Right lung (tissue), 5 donors: ENCODE data around the gene FRRS1. TPM values are rescaled to one million over a fixed set of nuclear protein-coding genes. Genes with fewer than 3 reads are reported as not detected.
"Not testable (repeated sequence)": the region's sequence is repeated elsewhere in the genome, so short reads cannot be mapped to it uniquely, and the experiment has no call there.

ENCODE experiments used
- DNase-seq, 2 donors: peaks; one replicate each; pipeline ENCODE4 v3.0.0-alpha.2; 2013
- polyA plus RNA-seq, 5 donors: library from polyadenylated mRNA; unstranded; fragments of 120-200 nt; gene quantifications; one replicate each; pipeline versions ENCODE4 v1.2.1 to v1.2.3, GENCODE V29; 2013; ENCODE audit warnings: inconsistent platforms in 1 of 5, low replicate concordance in 1 of 5; ENCODE audit not compliant: insufficient read length in 5 of 5, insufficient read depth in 1 of 5

FRRS1 gene
- polyA plus RNA-seq, 5 donors: 7.8 to 14.1 (median 11.6) TPM

DNA sequence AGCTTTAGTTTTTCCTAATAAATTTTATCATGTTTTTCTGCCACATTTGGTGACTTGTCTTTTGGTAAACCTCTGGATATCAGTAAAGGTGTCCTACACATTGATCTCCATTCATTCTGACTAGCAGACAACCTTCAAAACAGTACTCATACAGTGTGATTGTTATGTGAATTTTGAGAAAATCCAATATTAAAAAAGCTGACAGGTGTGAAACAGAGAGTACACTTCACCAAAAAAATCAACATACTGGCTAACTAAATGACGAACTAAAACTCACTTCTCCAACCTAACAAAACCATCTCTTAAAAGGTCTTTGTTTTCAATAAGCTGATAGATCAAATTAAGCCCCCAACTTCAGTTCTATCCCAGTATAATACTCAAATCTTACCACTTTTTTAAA lies 1.5 kb downstream of the FRRS1 start:
- DNase-seq: no peak

DNA sequence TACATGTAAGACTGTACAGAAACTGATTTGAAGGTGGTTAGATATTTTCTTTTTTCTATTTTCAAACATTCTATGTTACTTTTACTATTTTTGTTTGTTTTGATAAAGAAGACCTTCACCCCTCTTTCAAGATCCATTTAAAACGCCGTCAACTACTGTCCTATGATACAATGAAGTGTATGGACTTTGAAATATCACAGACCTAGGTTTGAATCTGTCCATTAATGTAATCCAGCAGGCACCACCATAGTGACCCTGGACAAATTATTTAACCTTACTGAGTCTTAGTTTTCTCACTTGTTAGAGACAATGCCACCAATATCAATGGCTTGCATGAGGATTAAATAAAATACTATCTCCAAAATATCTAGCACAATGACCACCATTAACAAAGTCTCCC lies 2.0 kb downstream of the FRRS1 start:
- no peak for DNase-seq

DNA sequence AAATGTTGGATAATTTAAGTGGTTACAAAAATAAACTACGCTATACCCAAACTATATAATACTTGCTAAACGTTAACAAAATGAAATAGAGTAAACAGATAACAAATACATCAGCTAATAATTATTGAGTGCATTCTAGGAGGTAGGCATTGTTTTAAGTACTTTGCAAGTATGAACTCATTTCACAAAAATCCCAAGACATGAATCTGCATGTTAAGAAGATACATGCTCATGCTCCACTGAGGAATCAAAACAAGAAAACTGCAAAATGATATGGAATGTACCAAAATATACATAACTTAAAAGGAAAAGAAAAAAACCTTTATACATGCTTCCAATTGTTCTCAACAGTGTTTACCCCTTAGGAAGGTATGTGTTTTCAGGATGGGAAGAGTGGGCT lies 2.5 kb downstream of the FRRS1 start:
- no peak for DNase-seq

DNA sequence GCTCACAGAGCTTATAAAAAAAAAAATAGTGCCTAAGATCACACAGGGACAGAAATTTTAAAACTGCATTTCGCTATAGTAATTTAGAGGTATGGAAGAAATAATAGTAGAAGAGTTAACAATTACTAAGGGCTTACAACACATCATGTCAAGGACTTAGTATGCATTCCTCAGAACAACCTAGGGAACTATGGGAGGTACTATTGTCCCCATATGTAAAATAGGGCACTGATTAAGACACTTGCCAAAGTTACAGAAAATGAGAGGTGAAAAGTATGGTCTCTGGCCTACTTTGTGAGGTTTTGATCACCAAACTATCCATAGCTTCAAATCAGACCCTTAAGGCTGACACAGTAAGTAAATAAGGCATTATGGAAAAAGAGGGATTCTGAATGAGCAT lies 4.7 kb downstream of the FRRS1 start:
- no peak for DNase-seq

DNA sequence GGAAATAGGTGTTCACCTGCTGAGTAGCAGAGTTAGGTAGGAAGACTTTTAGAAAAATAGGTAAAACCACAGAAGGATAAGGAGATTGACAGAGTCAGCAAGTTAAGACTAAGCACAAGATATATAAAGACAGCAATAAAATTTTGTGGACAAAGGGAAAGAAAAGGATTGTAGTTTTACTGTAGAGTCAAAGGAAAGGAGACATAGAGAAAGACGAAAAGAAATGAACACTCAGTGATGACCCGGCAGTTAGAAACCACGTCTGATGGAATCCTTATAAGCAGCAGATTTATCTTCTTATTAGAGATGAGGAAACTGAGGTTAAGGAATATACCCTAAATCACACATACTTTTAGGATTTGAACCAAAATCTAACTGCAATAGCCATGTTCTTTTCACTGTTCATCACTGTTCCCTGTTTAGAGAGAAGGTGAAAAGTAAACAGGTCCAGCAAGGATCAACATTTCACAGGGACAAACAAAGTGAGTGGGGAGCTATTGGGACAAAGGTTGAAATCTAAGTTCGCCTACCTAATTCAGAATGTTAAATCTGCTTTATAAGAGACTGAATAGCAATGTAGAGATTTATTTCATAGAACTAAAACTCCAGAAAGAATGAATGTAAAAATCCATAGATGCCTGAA lies 6.8 kb downstream of the FRRS1 start:
- no peak for DNase-seq

DNA sequence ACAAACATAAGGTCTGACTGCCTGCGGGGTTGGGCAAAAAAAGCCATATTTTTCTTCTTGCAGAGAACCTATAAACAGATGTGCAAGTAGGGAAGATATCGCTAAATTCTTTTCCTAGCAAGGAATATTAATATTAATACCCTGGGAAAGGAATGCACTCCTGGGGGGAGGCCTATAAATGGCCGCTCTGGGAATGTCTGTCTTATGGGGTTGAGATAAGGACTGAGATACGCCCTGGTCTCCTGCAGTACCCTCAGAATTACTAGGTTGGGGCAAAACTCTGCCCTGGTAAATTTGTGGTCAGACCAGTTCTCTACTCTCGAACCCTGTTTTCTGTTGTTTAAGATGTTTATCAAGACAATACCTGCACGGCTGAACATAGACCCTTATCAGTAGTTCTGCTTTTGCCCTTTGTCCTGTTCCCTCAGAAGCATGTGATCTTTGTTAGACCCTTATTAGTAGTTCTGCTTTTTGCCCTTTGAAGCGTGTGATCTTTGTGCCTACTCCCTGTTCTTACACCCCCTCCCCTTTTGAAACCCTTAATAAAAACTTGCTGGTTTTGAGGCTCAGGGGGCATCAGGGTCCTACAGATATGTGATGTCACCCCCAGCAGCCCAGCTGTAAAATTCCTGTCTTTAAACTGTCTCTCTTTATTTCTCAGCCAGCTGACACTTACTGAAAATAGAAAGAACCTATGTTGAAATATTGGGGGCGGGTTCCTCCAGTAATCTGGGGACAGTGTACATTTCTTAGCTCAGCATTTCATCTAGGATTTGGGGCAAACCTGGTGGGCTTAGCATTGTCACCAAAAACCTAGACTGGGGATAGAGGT lies 7.5 kb downstream of the FRRS1 start:
- DNase-seq: not testable (repeated sequence)

DNA sequence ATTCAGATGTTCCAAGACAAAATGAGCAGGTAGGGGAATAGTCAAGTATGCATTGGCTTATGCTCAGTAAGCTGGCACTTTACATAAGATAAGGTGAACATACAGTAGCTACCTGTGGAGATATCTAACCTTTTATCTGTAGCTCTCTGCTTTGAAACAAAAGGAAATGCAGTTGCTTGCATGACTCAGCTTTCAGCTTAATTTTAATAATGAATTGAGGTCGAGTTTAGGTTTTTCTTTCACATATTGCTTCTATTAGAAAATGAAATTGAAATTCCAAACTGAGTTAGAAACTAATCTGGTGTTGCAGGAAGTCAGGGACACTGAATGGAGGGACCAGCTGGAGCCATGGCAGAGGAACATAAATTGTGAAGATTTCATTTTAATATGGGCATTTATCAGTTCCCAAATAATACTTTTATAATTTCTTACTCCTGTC lies 8.3 kb downstream of the FRRS1 start:
- no peak for DNase-seq

DNA sequence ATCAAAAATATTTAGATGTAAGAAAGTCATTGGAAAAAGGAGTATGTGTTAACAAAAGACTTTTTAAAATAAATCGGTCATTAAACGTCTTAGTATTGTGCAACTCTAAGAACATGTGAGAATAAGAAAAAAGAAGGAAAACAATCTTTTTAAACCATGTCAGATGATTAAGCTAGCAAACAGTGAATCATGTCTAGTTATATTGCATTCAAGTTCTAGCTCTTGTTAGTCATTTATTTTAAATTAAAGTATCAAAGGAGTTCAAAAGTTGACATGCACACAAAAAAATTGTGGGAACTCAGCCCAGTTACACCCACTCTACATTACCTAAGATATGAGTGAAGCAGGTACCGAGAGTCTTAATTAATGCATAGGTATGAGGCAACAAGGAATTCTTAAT lies 9.8 kb downstream of the FRRS1 start:
- no peak for DNase-seq

DNA sequence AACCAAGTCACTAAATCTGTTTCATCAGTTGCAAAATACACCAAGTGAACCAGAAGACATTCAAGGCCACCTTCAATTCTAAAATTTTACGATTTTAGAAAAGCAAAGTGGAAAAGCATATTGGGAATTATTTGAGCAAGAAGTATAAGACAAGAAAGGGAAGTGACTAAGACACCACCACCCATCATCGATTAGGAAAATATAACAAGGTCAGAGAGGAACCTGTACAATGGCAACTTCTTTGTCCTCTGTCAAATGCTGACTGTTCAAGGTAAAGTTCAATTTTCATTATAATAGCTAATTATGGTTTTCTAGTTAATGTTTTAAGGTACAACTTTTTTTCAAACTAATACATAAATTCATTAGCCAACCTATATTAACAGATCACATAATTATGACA lies 10.8 kb downstream of the FRRS1 start:
- no peak for DNase-seq

DNA sequence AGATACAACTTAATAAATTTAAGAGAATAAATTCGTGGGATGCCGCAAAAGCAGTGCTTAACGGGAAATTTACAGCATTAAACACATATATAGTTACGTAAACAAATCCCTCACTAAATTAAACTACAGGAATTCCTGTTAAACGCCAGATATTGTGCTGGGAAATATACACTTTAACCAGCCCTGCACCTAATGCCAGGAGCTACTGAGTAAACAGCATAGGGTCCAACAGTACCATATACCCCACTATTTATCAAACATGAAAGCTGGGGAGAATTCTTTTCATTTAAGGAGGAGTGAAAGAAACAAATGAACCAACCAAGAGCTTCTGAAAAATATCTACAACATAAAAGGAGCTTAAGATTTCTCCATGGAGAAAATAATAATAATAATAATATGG lies 11.7 kb downstream of the FRRS1 start:
- no peak for DNase-seq

DNA sequence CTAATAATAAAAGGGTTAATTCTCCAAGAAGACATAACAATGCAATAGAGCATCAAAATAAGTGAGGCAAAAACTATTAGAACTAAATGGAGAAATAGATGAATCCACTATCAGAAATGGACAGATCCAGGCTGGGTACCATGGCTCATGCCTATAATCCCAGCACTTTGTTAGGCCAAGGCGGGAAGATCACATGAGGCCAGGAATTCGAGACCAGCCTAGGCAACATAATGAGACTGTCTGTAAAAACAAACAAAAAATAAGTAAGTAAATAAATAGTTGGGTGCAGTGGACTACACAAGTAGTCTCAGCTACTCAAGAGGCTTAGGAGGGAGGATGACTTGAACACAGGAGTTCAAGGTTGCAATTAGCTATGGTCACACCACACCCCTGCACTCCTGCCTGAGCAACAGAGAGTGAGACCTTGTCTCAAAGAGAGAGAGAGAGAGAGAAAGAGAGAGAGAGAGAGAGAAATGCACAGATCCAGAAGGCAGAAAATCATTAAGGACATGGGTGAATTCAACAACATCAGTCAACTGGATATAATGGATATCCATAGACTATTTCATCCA lies 12.3 kb downstream of the FRRS1 start:
- DNase-seq: no peak

DNA sequence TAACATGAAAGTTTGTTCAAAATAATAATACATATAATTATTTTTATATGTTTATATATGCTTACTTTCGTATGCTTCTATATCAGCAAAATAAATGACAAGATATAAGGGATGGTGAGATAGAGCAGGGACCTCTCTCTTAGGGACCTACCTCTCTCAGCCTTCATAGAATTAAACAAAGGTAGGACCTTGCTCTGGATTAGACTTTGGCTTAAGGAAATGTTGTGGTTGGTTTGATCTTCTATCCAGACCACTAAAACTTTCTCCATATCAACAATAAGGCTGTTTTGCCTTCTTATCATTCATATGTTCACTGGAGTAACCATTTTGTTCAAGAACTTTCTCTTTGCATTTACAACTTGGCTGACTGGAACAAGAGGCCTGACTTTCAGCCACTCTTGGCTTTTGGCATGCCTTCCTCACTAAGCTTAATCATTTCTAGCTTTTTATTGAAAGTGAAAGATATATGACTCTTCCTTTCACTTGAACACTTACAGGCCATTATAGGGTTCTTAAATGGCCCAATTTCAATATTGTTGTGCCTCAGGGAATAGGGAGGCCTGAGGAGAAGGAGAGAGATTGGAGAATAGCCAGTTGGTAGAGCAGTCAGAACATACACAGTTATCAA lies 14.4 kb downstream of the FRRS1 start:
- DNase-seq: no peak

DNA sequence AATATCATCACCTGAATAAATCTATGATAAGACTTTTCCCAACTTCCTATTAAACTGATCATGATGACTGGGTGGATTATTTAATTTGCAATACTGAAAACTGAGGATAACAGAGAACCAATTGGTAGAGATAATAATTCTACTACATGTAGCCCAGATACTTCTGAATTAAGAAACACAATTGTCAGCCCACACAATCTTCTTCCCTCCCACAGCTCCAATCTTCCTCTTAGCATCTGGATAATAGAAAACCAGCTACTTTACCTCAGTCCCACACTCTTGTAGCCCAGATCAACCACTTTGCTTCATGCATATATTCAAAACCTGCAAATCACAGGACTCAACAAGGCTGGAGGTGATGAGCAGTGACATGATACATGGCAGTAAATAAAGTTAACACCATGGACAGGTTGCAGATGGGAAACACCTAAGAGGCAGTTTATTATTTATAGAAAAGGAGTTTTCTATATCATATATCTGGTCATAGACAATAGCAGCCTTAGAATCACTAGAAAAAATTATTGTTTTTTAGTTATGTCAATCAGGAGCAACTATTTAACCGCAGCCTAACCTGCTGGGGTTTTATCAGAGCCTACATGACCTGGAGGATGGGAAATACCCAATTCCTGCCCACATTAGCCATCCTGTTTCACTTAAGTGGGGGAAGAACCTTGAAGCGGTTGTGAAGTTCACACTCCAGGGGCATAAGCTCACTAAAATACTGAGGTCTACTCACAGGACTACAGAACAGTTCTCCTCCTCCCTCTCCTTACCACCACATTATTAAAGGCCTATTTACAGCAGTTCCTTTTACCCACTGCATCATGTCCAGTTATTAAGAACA lies 16.7 kb downstream of the FRRS1 start:
- DNase-seq: no peak

DNA sequence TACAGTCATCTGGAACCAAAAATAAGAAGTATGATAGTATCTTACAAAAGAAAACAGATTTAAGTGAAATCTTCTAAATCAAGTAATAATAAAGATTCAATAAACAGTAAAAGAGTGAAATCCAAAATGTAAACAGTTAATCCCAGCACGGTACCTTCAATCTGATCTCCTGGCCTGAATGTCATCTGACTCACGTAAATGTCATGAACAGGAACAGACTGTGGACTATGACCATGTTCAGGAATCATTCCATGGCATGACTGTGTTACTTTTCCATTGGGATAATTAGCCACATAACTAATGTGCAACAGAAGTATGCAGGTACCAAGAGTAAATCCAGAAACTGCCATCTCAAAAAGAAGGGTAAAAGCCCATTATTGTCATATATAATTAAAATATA lies 18.0 kb downstream of the FRRS1 start:
- no peak for DNase-seq

DNA sequence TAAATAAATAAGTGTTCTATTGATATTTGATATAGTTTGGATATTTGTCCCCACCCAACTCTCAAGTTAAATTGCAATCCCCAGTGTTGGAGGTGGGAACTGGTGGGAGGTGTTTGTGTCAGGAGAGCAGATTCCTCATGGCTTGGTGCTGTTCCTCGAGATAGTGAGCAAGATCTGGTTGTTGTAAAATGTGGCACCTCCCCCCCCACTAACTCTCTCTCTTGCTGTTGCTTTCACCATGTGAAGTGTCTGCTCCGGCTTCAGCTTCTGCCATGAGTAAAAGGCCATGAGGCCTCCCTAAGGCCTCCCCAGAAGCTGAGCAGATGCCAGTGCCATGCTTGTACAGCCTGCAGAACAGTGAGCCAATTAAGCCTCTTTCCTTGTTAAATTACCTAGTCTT lies 20.8 kb downstream of the FRRS1 start:
- DNase-seq: no peak

DNA sequence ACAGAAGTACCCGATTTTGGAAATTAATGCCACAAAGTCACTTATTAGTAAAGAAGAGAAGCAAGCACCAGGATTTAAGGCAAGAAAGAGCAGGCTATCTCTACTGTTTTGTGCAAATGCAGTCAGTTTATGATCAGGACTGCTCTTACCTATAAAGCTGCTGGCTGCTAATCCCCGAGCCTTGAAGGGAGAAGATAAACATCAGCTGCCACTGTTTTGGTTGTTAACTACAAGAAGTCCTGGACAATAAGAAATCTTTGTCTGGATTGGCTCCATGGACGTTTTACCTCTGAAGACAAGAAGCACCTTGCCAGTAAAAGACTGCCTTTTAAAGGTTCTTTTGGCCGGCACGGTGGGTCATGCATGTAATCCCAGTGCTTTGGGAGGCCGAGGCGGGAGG lies 21.4 kb downstream of the FRRS1 start:
- DNase-seq: no peak

DNA sequence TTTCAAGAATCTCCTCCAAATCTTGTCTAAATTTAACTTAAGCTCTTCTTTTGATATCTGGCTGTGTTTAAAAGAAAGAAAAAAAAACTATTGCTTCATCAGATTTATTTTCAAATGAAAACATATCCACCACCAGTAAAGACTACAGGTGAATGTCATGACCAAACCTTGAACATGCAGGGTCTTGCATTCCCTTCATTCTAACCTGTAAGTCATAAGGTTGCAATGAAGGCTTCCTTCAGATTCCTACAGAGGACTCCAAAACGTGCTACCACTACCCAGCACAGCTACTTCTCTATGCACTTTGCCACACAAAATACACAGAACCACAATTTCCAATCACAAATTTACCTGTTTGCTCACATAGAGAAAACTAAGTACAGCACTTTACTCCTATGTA lies 26.3 kb downstream of the FRRS1 start:
- DNase-seq: no peak

DNA sequence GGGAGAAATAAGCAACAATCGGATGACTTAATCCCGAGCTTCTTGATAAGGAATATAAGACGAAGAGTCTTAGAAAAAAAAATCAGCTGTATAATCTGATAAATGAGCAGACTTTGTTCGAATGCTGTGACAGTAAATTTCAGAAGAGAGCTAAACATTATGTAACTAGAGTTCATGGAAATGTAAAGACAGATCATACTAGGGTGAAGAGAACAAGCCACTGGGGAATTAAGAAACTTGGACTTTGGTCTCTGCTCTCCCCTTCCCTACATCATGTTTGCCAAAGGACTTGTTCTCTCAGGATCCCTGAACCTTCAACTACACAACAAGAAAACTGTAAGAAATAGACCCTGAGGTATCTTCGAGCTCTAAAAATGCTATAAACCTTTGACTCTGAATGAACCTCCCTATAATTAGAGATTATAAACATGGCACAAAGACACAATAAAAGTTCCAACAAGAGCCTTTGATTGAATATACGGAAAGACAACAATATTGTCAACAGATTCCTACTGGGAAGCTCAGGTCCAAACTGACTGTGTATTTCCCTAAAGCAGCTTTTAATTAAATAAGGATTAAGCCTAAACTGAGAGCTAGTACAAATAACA lies 27.5 kb downstream of the FRRS1 start:
- DNase-seq: no peak

DNA sequence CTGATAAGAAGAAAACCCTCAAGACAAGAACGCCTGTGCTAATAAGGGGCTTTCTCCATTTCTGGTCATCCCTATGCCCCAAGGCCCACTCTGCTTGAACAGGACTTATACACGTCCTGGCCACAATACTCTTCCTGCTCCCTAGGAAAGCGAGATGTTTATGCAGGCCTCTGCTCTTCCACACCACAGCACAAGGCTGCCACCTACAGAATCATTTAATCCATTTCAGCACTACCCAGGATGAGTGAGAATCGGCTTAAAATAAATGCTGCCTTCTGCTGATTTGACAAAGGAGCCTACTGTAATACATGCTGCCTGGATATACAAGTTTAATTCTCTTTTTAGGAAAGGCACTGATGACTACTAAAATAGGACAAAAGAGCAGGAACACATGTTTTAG lies 29.4 kb downstream of the FRRS1 start:
- no peak for DNase-seq

DNA sequence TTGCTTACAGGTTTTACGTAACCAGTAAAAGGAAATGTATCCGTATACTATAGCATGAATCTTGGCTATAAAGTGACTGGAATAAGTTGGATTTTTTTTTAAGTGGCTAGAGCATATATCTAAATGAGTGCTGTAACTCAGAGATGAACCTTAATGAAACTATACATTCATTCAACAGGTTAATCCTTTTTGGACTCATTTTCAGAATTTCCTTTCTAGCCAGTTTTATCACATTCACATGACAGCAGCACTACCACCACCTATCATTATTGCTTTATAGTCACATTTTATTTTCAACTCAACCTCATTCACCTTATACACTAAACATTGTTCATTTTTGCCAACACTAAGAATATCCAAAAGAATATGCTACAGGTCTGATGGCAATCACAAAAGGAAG lies 30.6 kb downstream of the FRRS1 start:
- DNase-seq: no peak

DNA sequence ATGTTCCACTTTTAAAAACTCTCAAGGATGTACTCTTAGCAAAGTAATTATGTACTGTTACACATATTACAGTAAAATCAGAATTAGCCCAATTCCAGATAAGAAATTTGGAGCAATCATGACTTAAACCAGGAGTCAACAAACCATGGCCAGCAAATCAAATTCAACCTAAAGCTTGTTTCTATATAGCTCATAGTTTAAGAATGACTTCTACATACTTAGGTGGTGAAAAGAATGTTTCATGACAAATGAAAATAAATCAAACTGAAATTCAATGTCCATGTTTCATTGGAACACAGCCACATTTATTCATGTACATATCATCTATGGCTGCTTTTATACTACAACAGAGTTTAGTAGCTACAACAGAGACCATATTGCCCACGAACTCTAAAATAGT lies 35.1 kb downstream of the FRRS1 start:
- no peak for DNase-seq
